Dermis blood vessel endothelial cell (primary cell): ENCODE results near the gene COX6A1. TPM values are rescaled to one million over a fixed set of nuclear protein-coding genes. Genes with fewer than 3 reads are reported as not detected.

ENCODE experiments used
- DNase-seq: peaks from one replicate; pipeline ENCODE4 v3.0.0; 2010
- total RNA-seq: library from RNA; depleted of rRNA; stranded (reverse); fragments of >200 nt; gene quantifications from 2 replicates; pipeline ENCODE4 v1.2.3, GENCODE V29; 2014

COX6A1 gene
- total RNA-seq, 1 donor from 2014 or later, result 658 TPM

- peak; percentile 69 for DNase-seq
Measured at GRCh38 chr12:120468325-120468820, 30.5 kb downstream of the COX6A1 start.

GRCh38 chr12:120468821-120469449 lies 31.0 kb downstream of the COX6A1 start:
- DNase-seq, result peak; percentile 62

GRCh38 chr12:120469450-120470149 lies 31.7 kb downstream of the COX6A1 start, which contains the start of gene SRSF9:
Gene SRSF9, minus strand, starts transcription at chr12:120469748. Its CDS starts 139 bp downstream, at chr12:120469609.
- DNase-seq, result peak; percentile 99

- DNase-seq, result no peak
Measured at GRCh38 chr12:120470150-120470784, 32.4 kb downstream of the COX6A1 start.

- DNase-seq, result no peak
Measured at GRCh38 chr12:120472521-120472920, 34.6 kb downstream of the COX6A1 start.

GRCh38 chr12:120473807-120474615 lies 36.1 kb downstream of the COX6A1 start:
- no peak for DNase-seq

- peak; percentile 74 for DNase-seq
Measured at GRCh38 chr12:120474616-120474960, 36.7 kb downstream of the COX6A1 start.

- DNase-seq, result no peak
Measured at GRCh38 chr12:120475643-120476042, 37.7 kb downstream of the COX6A1 start.

- no peak for DNase-seq
Measured at GRCh38 chr12:120479458-120479857, 41.5 kb downstream of the COX6A1 start.

- DNase-seq, result no peak
Measured at GRCh38 chr12:120480211-120480610, 42.3 kb downstream of the COX6A1 start.

- DNase-seq, result no peak
Measured at GRCh38 chr12:120481022-120481767, 43.3 kb downstream of the COX6A1 start.

- no peak for DNase-seq
Measured at GRCh38 chr12:120483621-120484020, 45.7 kb downstream of the COX6A1 start.

- DNase-seq, result no peak
Measured at GRCh38 chr12:120485961-120486881, 48.3 kb downstream of the COX6A1 start.

GRCh38 chr12:120487552-120487951 lies 49.6 kb downstream of the COX6A1 start:
- peak; percentile 49 for DNase-seq

- peak; percentile 61 for DNase-seq
Measured at GRCh38 chr12:120488057-120488640, 50.2 kb downstream of the COX6A1 start.

GRCh38 chr12:120489018-120489417 lies 51.1 kb downstream of the COX6A1 start:
- no peak for DNase-seq

GRCh38 chr12:120490325-120490724 lies 52.4 kb downstream of the COX6A1 start:
- DNase-seq, result no peak
